G401.6 (cell line): ENCODE results near the gene GRID1.
"Not testable (repeated sequence)": the region's sequence is repeated elsewhere in the genome, so short reads cannot be mapped to it uniquely, and the experiment has no call there.

Experiments used
- FAIRE-seq: peaks from 2 replicates; lab custom pipeline; 2012; peaks lifted over from hg19 to GRCh38; lab: Jason Lieb, UNC

GRID1 gene

GRCh38 chr10:86187499-86188239 is 178.9 kb downstream of the GRID1 start:
- no peak for FAIRE-seq

- no peak for FAIRE-seq
Measured at GRCh38 chr10:86186633-86187032, 180.0 kb downstream of the GRID1 start.

- no peak for FAIRE-seq
Measured at GRCh38 chr10:86182595-86182994, 184.0 kb downstream of the GRID1 start.

- FAIRE-seq: no peak
Measured at GRCh38 chr10:86182150-86182549, 184.4 kb downstream of the GRID1 start.

- FAIRE-seq: no peak
Measured at GRCh38 chr10:86180861-86181260, 185.7 kb downstream of the GRID1 start.

- no peak for FAIRE-seq
Measured at GRCh38 chr10:86179961-86180360, 186.6 kb downstream of the GRID1 start.

GRCh38 chr10:86179153-86179524 is 187.5 kb downstream of the GRID1 start:
- FAIRE-seq: no peak

- no peak for FAIRE-seq
Measured at GRCh38 chr10:86178401-86179152, 188.0 kb downstream of the GRID1 start.

GRCh38 chr10:86177537-86178155 is 188.9 kb downstream of the GRID1 start:
- FAIRE-seq: no peak

- FAIRE-seq: no peak
Measured at GRCh38 chr10:86176850-86177536, 189.6 kb downstream of the GRID1 start.

GRCh38 chr10:86175476-86175875 is 191.1 kb downstream of the GRID1 start:
- not testable (repeated sequence) for FAIRE-seq

- FAIRE-seq: no peak
Measured at GRCh38 chr10:86172301-86172700, 194.3 kb downstream of the GRID1 start.

- no peak for FAIRE-seq
Measured at GRCh38 chr10:86170255-86171108, 196.1 kb downstream of the GRID1 start.

GRCh38 chr10:86169506-86170254 is 196.9 kb downstream of the GRID1 start:
- no peak for FAIRE-seq

GRCh38 chr10:86169066-86169465 is 197.5 kb downstream of the GRID1 start:
- FAIRE-seq: no peak

- no peak for FAIRE-seq
Measured at GRCh38 chr10:86168256-86168655, 198.3 kb downstream of the GRID1 start.

- FAIRE-seq: no peak
Measured at GRCh38 chr10:86167762-86168128, 198.8 kb downstream of the GRID1 start.

- no peak for FAIRE-seq
Measured at GRCh38 chr10:86167121-86167761, 199.4 kb downstream of the GRID1 start.

GRCh38 chr10:86165666-86166065 is 200.9 kb downstream of the GRID1 start:
- FAIRE-seq: no peak

GRCh38 chr10:86164960-86165630 is 201.5 kb downstream of the GRID1 start:
- no peak for FAIRE-seq
